Testis (tissue), 3 donors: ENCODE measurements around the gene ADK. TPM values are rescaled to one million over a fixed set of nuclear protein-coding genes. Genes with fewer than 3 reads are reported as not detected.

Experiments
- DNase-seq: peaks from one replicate; pipeline ENCODE4 v3.0.0-alpha.2; 2019
- H3K27ac ChIP-seq, 2 donors: fragments of 200-600 bp; sonication (generic); one replicate each; pipeline ENCODE4 v1.5.1; 2019
- H3K27me3 ChIP-seq: fragments of 200-600 bp; sonication (generic); one replicate; pipeline ENCODE4 v1.5.1; 2019
- H3K36me3 ChIP-seq: fragments of 200-600 bp; sonication (generic); one replicate; pipeline ENCODE4 v1.5.1; 2017; ENCODE audit warnings: low read depth; ENCODE audit errors: missing control alignments
- H3K4me1 ChIP-seq: fragments of 200-600 bp; sonication (generic); one replicate; pipeline ENCODE4 v1.5.1; 2019
- H3K4me3 ChIP-seq, 2 donors: fragments of 200-600 bp; sonication (generic); one replicate each; pipeline ENCODE4 v1.5.1; 2017 to 2019
- H3K9me3 ChIP-seq: fragments of 200-600 bp; sonication (generic); one replicate; pipeline ENCODE4 v1.5.1; 2017
- POLR2A ChIP-seq: fragments of 450-650 bp; IDR thresholded peaks from one replicate; pipeline ENCODE4 v1.6.1; 2017; ENCODE audit warnings: antibody characterized with exemption, mild to moderate bottlenecking, moderate library complexity
- WGBS, 2 donors: methylation state at CpG; one replicate each; pipeline ENCODE4 v1.1.5; 2018; 5-methylcytosine and 5-hydroxymethylcytosine counted together
- intact Hi-C: fragments of 100-400 bp; cut with DNase I; formaldehyde crosslinking; loops from one replicate; pipeline ENCODE4 v1.15.1; 2023; ENCODE audit warnings: low total_unique reads
- polyA plus RNA-seq: library from polyadenylated mRNA; stranded (reverse); fragments of 350-450 nt; fragmentation: Illumina TruSeq; extraction: RNeasy Lipid Tissue Mini Kit (QIAGEN cat#74804); gene quantifications from one replicate; pipeline ENCODE4 v1.2.3, GENCODE V29; 2014; ENCODE audit warnings: low read depth, low replicate concordance; ENCODE audit not compliant: insufficient read depth
- total RNA-seq, 2 donors: library from RNA; depleted of rRNA; stranded (reverse); fragments of >200 nt; gene quantifications; one replicate each; pipeline ENCODE4 v1.2.3, GENCODE V29; 2016
- TF ChIP-seq, protein P1 (sequence below), 3 experiments: fragments of 450-650 bp in 2 of 3; fragments of 200-600 bp in 1 of 3; sonication (generic) in 1 of 3; IDR thresholded peaks; one replicate each; pipeline ENCODE4 v1.5.1; 2016 to 2019; ENCODE audit warnings: antibody characterized with exemption in 3 of 3, mild to moderate bottlenecking in 2 of 3, moderate library complexity in 1 of 3

The ADK gene
- total and polyA plus RNA-seq, 3 donors from 2014 or later, result 23.3 to 61.8 (median 55.3) TPM

DNA sequence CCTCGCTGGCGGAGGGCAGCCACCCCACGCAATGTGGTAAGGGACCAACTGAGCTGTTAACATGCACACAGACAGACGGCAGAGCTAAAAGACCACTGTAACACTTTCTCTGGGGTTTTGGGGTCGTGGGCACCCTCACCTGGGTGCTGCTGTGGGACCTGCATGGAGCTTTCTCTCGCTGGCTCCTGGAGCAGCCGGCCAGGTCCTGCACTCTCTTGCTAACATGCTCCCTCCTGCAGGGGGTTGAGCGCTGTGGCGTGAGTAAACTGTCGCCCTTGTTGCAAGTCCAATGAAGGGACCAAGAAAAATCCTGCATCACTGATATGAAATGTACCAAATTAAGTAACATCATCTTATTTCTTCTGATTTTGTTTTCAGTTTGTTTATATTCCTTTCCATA lies 92.0 kb downstream of the ADK start:
- no peak overlapping the region for H3K27ac ChIP-seq
- H3K27me3 ChIP-seq, result no peaks in the 10 kb centered on the region
- H3K4me1 ChIP-seq, result no peaks in the 10 kb centered on the region
- no peak for DNase-seq
- WGBS, 2 donors, result 84 to 89% methylated on average over 10 of the region's 10 CpGs
- H3K9me3 ChIP-seq, result no peaks in the 10 kb centered on the region
- intact Hi-C loops, result loop anchor here (10.0 kb wide), 1 partner anchor 992 kb away; the partner anchor contains the start of gene COMTD1
- H3K4me3 ChIP-seq, result no peak overlapping the region
- TF ChIP-seq POLR2A, result no peak
- TF ChIP-seq, protein P1, sequence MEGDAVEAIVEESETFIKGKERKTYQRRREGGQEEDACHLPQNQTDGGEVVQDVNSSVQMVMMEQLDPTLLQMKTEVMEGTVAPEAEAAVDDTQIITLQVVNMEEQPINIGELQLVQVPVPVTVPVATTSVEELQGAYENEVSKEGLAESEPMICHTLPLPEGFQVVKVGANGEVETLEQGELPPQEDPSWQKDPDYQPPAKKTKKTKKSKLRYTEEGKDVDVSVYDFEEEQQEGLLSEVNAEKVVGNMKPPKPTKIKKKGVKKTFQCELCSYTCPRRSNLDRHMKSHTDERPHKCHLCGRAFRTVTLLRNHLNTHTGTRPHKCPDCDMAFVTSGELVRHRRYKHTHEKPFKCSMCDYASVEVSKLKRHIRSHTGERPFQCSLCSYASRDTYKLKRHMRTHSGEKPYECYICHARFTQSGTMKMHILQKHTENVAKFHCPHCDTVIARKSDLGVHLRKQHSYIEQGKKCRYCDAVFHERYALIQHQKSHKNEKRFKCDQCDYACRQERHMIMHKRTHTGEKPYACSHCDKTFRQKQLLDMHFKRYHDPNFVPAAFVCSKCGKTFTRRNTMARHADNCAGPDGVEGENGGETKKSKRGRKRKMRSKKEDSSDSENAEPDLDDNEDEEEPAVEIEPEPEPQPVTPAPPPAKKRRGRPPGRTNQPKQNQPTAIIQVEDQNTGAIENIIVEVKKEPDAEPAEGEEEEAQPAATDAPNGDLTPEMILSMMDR (IDR thresholded peaks at IDR 0.05), result no peak
- H3K36me3 ChIP-seq, result no peaks in the 10 kb centered on the region

DNA sequence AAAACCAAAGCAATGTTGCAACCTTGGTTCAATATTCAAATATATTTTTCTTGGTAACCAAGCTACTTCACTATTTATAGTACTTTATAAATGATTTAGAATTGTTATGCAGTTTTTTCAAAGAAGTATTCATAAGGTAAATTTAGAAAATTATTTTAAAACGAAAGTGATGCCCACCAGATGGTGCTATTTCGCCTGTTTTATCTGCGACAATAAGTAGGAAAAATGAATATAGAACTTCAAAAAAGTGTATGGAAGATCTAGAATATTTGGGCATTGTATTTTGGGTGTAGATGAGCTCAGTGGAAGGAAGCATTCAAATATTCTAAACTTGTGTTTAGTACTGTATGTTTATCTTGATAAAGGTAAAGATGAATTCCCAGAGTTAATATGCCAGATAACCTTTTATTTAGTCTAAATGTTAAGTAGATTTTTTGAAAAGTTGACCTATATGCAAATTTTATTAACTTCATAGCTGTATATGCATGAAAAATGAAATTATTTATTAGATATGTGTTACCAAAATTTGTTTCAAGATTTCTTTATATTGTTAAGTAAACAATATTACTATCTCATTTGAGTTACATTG lies 93.2 kb downstream of the ADK start:
- WGBS, 2 donors, result 31 to 35% methylated on average over 3 of the region's 3 CpGs
- no peak overlapping the region for H3K4me3 ChIP-seq
- no peaks in the 10 kb centered on the region for H3K36me3 ChIP-seq
- H3K27me3 ChIP-seq, result no peaks in the 10 kb centered on the region
- no peaks in the 10 kb centered on the region for H3K9me3 ChIP-seq
- DNase-seq, result peak; percentile 49
- H3K4me1 ChIP-seq, result no peaks in the 10 kb centered on the region
- no peak for TF ChIP-seq POLR2A
- TF ChIP-seq, protein P1 (IDR thresholded peaks at IDR 0.05), result peak; percentile 36 to 62 (median 58)
- intact Hi-C loops, result loop anchor here (10.0 kb wide), 1 partner anchor 991 kb away; the partner anchor contains the start of gene COMTD1
- H3K27ac ChIP-seq, result no peak overlapping the region

GRCh38 chr10:74244807-74245206 lies 93.8 kb downstream of the ADK start:
- no peaks in the 10 kb centered on the region for H3K27me3 ChIP-seq

DNA sequence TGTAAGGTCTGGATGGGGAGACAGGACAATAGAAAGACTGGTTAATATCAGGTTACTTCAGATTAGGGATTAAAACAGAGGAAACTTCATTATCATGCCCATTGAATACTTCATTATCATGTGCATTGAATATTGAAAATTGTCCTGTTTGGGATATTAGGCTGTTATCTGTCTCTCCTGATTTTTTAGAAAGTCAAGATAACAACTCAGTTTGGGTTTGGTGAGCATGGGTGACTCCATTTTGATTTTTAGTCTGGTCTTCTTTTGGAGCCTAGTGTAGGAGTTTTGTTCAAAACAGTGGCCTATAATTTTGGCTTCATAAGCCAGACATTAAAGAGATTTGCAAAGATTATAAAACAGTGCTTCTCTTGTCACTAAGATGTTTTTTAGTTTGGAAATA lies 95.5 kb downstream of the ADK start:
- H3K4me1 ChIP-seq, result no peaks in the 10 kb centered on the region
- no peaks in the 10 kb centered on the region for H3K36me3 ChIP-seq
- no peaks in the 10 kb centered on the region for H3K27me3 ChIP-seq
- no peaks in the 10 kb centered on the region for H3K9me3 ChIP-seq
- intact Hi-C loops, result loop anchor here (10.0 kb wide), 1 partner anchor 988 kb away; the partner anchor contains the start of gene COMTD1
- no peak for DNase-seq
- no peak overlapping the region for H3K4me3 ChIP-seq
- no peak for TF ChIP-seq POLR2A
- TF ChIP-seq, protein P1 (IDR thresholded peaks at IDR 0.05), result no peak
- no peak overlapping the region for H3K27ac ChIP-seq

More at GRCh38 chr10:74244807-74245206, 93.8 kb downstream of the ADK start:
- intact Hi-C loops, result loop anchor here (10.0 kb wide), 1 partner anchor 990 kb away; the partner anchor contains the start of gene COMTD1
- no peak for DNase-seq
- Histone ChIP-seq H3K36me3 (no peaks in the 10 kb centered on the region), H3K9me3 (no peaks in the 10 kb centered on the region), H3K27ac (no peak overlapping the region), H3K4me3 (no peak overlapping the region), H3K4me1 (no peaks in the 10 kb centered on the region)
- WGBS, 2 donors, result 94 to 96% methylated on average over 2 of the region's 2 CpGs
- TF ChIP-seq POLR2A, result no peak
- TF ChIP-seq, protein P1 (IDR thresholded peaks at IDR 0.05), result no peak

DNA sequence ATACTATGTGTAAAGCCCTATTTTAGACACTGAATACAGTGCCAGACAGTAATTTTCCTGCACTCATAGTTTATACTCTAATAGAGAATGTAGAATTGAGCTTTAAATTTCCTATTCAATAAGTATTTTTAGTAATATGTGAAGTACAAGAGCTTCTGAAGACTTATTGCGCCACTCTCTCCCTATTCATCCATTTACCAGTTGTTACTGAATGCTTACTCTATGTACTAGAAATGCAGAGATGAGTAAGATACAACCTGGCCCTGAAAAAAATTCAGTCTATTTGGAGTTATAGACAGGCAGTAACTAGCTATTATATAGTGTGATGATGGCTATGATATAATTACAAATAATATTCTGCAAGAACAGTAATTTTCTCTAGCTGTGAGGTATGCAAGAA lies 98.8 kb downstream of the ADK start:
- TF ChIP-seq, protein P1 (IDR thresholded peaks at IDR 0.05), result no peak
- TF ChIP-seq POLR2A, result no peak
- intact Hi-C loops, result loop anchor here (10.0 kb wide), 1 partner anchor 985 kb away; the partner anchor contains the start of gene COMTD1
- 92 to 93% methylated on average over 1 of the region's 1 CpG for WGBS, 2 donors

More for the DNA sequence above, 98.8 kb downstream of the ADK start:
- no peak for DNase-seq
- H3K4me1 ChIP-seq, result no peaks in the 10 kb centered on the region
- no peaks in the 10 kb centered on the region for H3K9me3 ChIP-seq
- no peak overlapping the region for H3K27ac ChIP-seq
- no peaks in the 10 kb centered on the region for H3K27me3 ChIP-seq
- no peak overlapping the region for H3K4me3 ChIP-seq
- no peaks in the 10 kb centered on the region for H3K36me3 ChIP-seq
